Suprapubic skin (tissue), 4 donors: ENCODE measurements around the gene FAM3A. TPM values are rescaled to one million over a fixed set of nuclear protein-coding genes. Genes with fewer than 3 reads are reported as not detected.

Experiments
- DNase-seq, 2 donors: peaks; one replicate each; pipeline ENCODE4 v3.0.0-alpha.2; 2019; ENCODE audit warnings: low spot score in 2 of 2
- H3K27ac ChIP-seq: fragments of 200-600 bp; sonication (generic); one replicate; pipeline ENCODE4 v1.5.1; 2019
- H3K27me3 ChIP-seq: fragments of 200-600 bp; sonication (generic); one replicate; pipeline ENCODE4 v1.5.1; 2019
- H3K36me3 ChIP-seq: fragments of 200-600 bp; sonication (generic); one replicate; pipeline ENCODE4 v1.5.1; 2019
- H3K4me1 ChIP-seq: fragments of 200-600 bp; sonication (generic); one replicate; pipeline ENCODE4 v1.5.1; 2019
- H3K4me3 ChIP-seq: fragments of 200-600 bp; sonication (generic); one replicate; pipeline ENCODE4 v1.5.1; 2019; ENCODE audit warnings: mild to moderate bottlenecking
- H3K9me3 ChIP-seq: fragments of 200-600 bp; sonication (generic); one replicate; pipeline ENCODE4 v1.5.1; 2019
- CTCF ChIP-seq, 2 donors: fragments of 200-600 bp in 1 of 2; fragments of 450-650 bp in 1 of 2; sonication (generic) in 1 of 2; IDR thresholded peaks; one replicate each; pipeline ENCODE4 v1.5.1; 2016 to 2019; ENCODE audit warnings: antibody characterized with exemption in 2 of 2, mild to moderate bottlenecking in 1 of 2, moderate library complexity in 1 of 2
- EP300 ChIP-seq: sonication (generic); formaldehyde crosslinking; IDR thresholded peaks from one replicate; pipeline ENCODE4 v1.6.1; 2017; ENCODE audit warnings: antibody characterized with exemption
- POLR2A ChIP-seq, 2 donors: fragments of 450-650 bp; IDR thresholded peaks; one replicate each; pipeline ENCODE4 v1.6.1; 2017; ENCODE audit warnings: antibody characterized with exemption in 2 of 2, mild to moderate bottlenecking in 2 of 2, moderate library complexity in 2 of 2
- POLR2AphosphoS5 ChIP-seq, 3 donors: sonication (generic); formaldehyde crosslinking; IDR thresholded peaks; one replicate each; pipeline ENCODE4 v1.6.1; 2017; ENCODE audit warnings: antibody characterized with exemption in 3 of 3
- WGBS: methylation state at CpG from one replicate; pipeline ENCODE4 v1.1.5; 2018; 5-methylcytosine and 5-hydroxymethylcytosine counted together
- total RNA-seq, 4 donors: library from RNA; depleted of rRNA; stranded (reverse); fragments of >200 nt; gene quantifications; one replicate each; pipeline ENCODE4 v1.1.0, GENCODE V29; 2016

FAM3A gene
- total RNA-seq, 4 donors from 2014 or later, result 33.5 to 40.6 (median 36.6) TPM

- no peaks in the 10 kb centered on the region for H3K27me3 ChIP-seq
- no peak overlapping the region for H3K27ac ChIP-seq
- H3K36me3 ChIP-seq, result peaks cover 69% of the 10 kb centered on the region
- no peak for TF ChIP-seq POLR2A (IDR thresholded peaks at IDR 0.05)
- TF ChIP-seq EP300, result no peak
- TF ChIP-seq CTCF (IDR thresholded peaks at IDR 0.05), result no peak
- no peak for TF ChIP-seq POLR2AphosphoS5 (IDR thresholded peaks at IDR 0.05)
- 100% methylated on average over 6 of the region's 18 CpGs for WGBS
- no peaks in the 10 kb centered on the region for H3K9me3 ChIP-seq
- H3K4me3 ChIP-seq, result no peak overlapping the region
- no peak for DNase-seq
- no peaks in the 10 kb centered on the region for H3K4me1 ChIP-seq
Observed at GRCh38 chrX:154469880-154470279, 46.2 kb downstream of the FAM3A start.

- no CpG with 5 or more reads among the region's 9 CpGs for WGBS
- DNase-seq, result no peak
- TF ChIP-seq CTCF (IDR thresholded peaks at IDR 0.05) (no peak), POLR2AphosphoS5 (IDR thresholded peaks at IDR 0.05) (no peak), EP300 (no peak), POLR2A (IDR thresholded peaks at IDR 0.05) (no peak)
- no peak overlapping the region for H3K27ac ChIP-seq
- H3K27me3 ChIP-seq, result no peaks in the 10 kb centered on the region
- H3K4me3 ChIP-seq, result no peak overlapping the region
- no peaks in the 10 kb centered on the region for H3K9me3 ChIP-seq
- no peaks in the 10 kb centered on the region for H3K4me1 ChIP-seq
- peaks cover 75% of the 10 kb centered on the region for H3K36me3 ChIP-seq
Observed at GRCh38 chrX:154469114-154469513, 46.9 kb downstream of the FAM3A start.

GRCh38 chrX:154468217-154468616 lies 47.8 kb downstream of the FAM3A start:
- Histone ChIP-seq H3K9me3 (no peaks in the 10 kb centered on the region), H3K4me1 (no peaks in the 10 kb centered on the region), H3K36me3 (peaks cover 82% of the 10 kb centered on the region), H3K27ac (no peak overlapping the region), H3K4me3 (no peak overlapping the region), H3K27me3 (no peaks in the 10 kb centered on the region)
- TF ChIP-seq EP300 (no peak), CTCF (IDR thresholded peaks at IDR 0.05) (no peak), POLR2AphosphoS5 (IDR thresholded peaks at IDR 0.05) (no peak), POLR2A (IDR thresholded peaks at IDR 0.05) (no peak)
- DNase-seq, result no peak
- 93% methylated on average over 3 of the region's 23 CpGs for WGBS

- no peak overlapping the region for H3K4me3 ChIP-seq
- H3K36me3 ChIP-seq, result peaks cover 84% of the 10 kb centered on the region
- no peak for TF ChIP-seq POLR2A (IDR thresholded peaks at IDR 0.05)
- no peak for TF ChIP-seq CTCF (IDR thresholded peaks at IDR 0.05)
- TF ChIP-seq POLR2AphosphoS5 (IDR thresholded peaks at IDR 0.05), result no peak
- no peak for TF ChIP-seq EP300
- no peak for DNase-seq
- no peaks in the 10 kb centered on the region for H3K4me1 ChIP-seq
- no peak overlapping the region for H3K27ac ChIP-seq
- no peaks in the 10 kb centered on the region for H3K27me3 ChIP-seq
- WGBS, result 95% methylated on average over 7 of the region's 21 CpGs
- H3K9me3 ChIP-seq, result no peaks in the 10 kb centered on the region
Observed at GRCh38 chrX:154467556-154467955, 48.5 kb downstream of the FAM3A start.

GRCh38 chrX:154466907-154467306 lies 49.1 kb downstream of the FAM3A start:
- 97% methylated on average over 5 of the region's 15 CpGs for WGBS
- H3K27ac ChIP-seq, result no peak overlapping the region
- H3K9me3 ChIP-seq, result no peaks in the 10 kb centered on the region
- TF ChIP-seq EP300 (no peak), POLR2A (IDR thresholded peaks at IDR 0.05) (no peak)
- H3K4me3 ChIP-seq, result no peak overlapping the region
- no peak for DNase-seq
- no peaks in the 10 kb centered on the region for H3K27me3 ChIP-seq
- no peaks in the 10 kb centered on the region for H3K4me1 ChIP-seq
- peaks cover 91% of the 10 kb centered on the region for H3K36me3 ChIP-seq

- DNase-seq, result no peak
- Histone ChIP-seq H3K27me3 (no peaks in the 10 kb centered on the region), H3K36me3 (peaks cover 87% of the 10 kb centered on the region)
Observed at GRCh38 chrX:154466036-154466435, 50.0 kb downstream of the FAM3A start.

More at GRCh38 chrX:154466036-154466435, 50.0 kb downstream of the FAM3A start:
- no peaks in the 10 kb centered on the region for H3K4me1 ChIP-seq
- TF ChIP-seq POLR2AphosphoS5 (IDR thresholded peaks at IDR 0.05) (no peak), CTCF (IDR thresholded peaks at IDR 0.05) (no peak), POLR2A (IDR thresholded peaks at IDR 0.05) (no peak), EP300 (no peak)
- no peaks in the 10 kb centered on the region for H3K9me3 ChIP-seq
- no peak overlapping the region for H3K27ac ChIP-seq
- WGBS, result no CpG with 5 or more reads among the region's 32 CpGs
- H3K4me3 ChIP-seq, result no peak overlapping the region
